Middle frontal gyrus (tissue), 1 donor: ENCODE measurements around the gene NDUFS6.

Experiments
- DNase-seq: peaks from one replicate; pipeline ENCODE4 v3.0.0-alpha.2; 2015; ENCODE audit warnings: low spot score; ENCODE audit errors: extremely low spot score

NDUFS6 gene

DNA sequence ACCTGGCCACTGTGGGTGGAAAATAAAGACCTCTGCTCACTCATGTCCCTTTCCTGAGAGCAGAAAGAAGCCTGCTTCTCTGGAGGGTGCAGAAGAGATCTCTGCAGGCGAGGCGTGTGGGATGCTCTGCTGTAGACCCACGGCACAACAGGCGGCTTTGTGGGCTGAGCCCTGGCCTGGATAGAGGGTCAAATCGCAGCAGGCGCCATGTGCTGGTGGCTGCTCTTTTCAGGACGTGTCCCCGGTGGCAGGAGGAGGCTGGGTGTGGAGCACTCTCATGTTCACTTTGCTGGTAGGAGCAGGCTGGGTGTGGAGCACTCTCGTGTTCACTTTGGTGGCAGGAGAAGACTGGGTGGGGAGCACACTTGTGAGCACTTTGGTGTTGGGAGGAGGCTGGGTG is 46.4 kb downstream of the NDUFS6 start:
- DNase-seq: no peak

DNA sequence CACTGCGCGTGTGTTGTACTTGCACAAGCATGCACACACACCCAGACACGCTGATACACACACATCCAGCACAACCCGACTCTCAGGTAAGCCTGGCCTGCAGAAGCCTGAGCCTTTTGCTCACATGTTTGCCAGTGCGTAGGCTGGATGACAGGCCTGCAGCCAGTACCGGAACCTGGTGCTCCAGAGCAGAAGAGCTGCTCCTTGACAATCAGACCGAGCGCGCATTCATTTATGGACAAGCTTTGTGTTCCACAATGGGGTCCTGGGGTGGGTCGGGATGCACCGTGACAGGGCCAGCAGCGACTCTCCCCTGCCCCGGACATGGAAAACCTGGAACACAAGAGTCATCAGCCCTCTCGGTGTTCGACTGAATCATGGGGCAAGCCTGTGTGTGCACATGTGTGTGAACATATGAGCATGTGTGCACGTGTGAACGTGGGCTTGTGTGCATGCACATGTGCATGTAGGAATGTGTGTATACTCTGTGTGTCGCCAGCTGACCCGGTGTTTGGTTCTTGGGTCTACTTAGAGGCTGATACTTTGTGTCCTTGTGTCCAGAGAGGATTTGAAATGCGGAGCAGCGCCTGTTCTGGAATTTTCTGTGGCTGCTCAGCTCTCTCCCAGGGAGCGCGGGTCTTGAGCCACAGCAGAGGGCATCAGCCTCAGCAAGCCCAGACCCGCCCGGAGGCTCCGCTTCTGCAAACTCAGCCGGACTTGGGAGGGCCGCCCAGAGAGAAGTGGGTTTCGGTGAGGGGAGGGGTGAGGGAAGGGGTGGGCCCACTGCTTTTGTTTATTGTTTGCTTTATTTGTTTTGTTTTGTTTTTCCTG is 49.3 kb downstream of the NDUFS6 start:
- no peak for DNase-seq

DNA sequence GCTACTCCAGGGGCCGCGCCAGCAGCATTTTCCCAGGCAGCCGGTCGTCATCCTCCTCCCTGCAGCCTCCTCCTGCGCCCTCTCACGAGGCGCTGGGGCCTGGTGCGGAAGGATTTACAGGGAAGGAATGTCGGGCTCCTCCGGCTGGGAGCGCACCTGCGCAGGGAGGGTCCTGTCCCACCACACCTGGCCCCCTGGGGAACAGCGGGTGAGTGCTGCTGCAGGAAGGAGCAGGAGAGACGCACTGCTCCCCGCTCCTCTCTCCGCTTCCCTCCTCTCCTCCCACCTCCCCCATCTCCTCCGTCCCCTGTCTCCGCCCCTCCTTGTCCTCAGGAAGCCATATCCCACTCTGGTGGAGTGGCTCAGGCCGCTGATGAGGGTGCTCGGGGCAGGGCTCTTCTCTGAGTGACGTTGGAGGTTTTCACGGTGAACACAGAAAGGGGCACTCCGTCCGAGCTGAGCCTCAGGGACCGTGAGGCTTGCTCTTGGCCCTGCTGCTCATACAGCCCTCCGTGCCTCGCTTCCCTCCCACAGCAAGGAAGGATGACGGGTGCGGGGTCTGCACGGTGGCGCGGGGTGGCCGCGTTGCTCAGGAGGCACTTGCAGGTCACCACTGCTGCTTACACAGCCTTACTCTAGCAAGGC is 50.2 kb downstream of the NDUFS6 start:
- no peak for DNase-seq

DNA sequence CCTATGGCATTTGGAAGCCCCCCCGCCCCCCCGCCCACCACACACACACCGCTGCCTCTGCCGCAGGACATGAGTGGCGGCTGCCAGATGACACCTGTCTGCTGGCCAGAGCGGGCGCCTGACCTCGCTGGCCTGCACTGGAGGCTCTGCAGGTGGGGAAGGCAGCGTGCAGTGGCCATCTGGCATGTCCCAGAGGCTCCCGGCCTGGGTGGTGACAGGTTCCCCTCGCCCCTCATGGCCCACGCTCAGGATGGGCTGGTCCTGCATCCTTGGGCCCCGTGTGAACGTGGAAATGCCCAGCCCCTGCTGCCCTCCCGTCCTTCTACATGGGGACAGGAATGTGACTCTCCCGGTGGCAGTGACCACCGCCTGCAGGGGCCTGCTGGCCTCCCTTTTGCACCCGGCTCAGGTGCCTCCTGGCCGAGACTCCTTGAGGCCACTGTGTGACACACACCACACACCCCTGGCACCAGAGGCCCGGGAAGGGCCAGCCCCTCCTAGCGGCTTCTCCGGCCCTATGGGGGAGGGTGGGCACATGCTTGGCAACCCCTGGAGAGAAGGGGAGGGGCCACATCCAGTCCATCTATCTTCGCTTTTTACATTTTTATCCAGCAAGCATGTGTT is 51.2 kb downstream of the NDUFS6 start:
- no peak for DNase-seq

DNA sequence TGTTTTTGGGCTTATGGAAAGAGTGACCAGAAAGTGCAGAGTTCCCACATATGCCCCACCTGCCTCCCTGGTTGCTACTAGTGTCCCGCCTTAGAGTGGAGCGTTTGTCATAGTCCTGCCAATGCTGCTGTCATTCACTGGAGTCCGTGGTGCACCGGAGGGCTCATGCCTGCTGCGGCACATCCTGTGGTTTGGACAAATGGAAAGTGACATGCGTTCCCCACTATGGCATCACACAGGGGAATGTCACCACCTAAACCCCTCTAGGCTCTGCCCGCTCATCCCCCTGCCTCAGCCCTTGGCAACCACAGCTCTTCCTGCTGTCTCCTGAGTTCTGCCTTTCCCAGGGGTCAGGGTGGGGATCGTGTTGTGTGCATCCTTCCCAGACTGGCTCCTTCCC is 52.3 kb downstream of the NDUFS6 start:
- no peak for DNase-seq

DNA sequence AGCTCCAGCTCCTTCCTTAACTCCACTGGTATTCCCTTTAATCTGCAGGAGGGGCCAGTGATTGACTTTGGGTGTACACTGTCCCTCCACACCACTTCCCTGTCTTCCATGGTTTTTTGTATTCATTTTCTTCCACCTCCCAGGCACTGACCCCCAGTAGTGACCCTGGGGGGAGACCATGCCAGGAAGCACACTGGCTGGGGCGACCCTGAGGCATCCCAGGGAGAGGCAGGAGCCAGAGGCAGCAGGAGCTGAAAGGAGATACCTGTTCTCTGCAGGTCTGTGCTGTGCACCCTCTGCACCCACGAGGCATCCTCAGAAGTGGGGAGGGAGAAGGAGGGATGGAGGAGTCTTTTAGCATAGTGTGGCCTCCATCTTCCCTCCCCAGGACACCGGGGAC is 53.9 kb downstream of the NDUFS6 start:
- no peak for DNase-seq

DNA sequence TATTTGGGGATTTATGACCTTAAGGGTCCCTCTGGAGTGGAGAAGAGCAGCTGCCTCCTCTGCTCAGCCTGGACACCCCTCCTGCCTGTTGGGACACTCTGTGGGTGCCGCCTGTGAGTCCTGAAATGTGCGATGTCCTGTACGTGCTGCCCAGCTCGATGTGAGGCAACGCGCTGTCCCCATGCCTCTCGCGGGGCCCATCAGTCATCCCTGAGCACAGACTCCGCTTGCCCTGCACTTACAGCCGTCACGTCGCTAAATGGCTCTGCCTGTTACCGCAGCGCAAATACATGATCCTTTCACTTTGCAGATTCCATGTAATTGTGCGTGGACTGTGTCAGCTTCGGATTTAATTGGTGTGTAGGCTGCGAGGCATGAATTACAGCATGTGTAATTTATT is 54.4 kb downstream of the NDUFS6 start:
- no peak for DNase-seq

DNA sequence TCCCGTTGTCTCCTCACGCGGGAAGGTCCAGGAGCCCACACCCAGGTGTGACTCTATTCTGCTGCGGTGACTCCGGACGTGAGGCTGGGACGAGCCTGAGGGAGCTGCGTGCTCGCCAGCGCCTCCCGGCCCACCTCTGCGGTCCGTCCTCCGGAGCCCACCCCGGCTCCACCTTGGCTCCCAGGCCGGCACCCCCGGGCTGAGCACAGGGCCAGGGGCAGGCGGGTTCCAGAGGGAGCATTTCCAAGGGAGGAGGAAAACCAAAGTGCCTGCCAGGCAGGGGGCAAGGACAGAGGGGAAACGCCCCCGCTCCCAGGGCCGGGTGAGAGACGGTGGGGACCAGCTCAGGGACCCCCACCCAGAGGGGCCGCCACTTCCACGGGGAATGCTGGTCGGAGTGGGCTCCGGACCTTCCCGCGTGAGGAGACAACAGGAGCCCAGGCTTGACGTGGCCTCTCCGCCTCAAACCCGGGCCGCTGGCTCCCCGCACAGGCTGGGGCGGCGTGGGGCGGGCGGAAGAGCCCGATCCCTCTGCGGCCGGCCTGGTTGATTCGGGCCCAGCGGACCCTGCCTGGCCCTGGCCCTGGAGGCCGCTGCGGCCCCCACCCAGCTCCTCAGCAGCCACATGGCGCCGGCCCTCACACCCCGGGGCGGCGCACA is 55.5 kb downstream of the NDUFS6 start:
- no peak for DNase-seq

DNA sequence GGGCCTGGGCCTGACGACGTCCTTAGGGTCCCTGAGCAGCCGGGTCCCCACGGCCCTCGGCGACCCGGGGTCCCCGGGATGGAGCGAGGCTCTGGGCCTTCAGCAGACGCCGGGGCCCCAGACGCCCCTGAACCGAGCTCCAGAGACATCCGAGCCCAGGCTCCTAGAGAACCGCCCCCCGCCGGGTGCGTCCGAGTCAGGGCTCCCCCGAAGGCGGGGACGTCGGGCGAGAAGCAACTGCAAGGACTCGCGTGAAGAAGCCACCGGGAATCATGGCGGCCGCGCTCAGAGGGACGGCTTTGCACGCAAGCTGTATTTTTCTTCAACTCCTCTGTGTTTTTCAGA is 56.0 kb downstream of the NDUFS6 start:
- DNase-seq: no peak

DNA sequence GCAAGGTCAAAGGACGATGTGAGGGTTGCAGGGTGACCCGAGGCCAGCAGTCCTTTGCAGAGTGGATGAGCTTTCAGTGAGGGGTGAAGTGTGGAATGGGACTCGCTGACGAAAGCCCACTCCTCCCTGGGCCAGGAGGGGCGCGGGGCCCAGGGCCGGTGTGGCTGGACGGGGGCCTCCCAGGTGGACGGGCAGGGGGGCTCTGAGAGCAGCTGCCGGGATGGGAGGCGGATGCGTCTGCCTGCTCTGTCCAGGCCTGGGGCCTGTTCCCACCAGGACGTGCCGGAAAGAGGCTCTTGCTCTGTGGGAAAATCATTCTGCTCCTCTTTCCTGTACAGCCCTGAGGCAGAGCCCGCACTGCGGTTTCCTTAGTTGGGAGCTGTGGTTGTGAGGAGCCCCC is 57.2 kb downstream of the NDUFS6 start:
- DNase-seq: no peak

DNA sequence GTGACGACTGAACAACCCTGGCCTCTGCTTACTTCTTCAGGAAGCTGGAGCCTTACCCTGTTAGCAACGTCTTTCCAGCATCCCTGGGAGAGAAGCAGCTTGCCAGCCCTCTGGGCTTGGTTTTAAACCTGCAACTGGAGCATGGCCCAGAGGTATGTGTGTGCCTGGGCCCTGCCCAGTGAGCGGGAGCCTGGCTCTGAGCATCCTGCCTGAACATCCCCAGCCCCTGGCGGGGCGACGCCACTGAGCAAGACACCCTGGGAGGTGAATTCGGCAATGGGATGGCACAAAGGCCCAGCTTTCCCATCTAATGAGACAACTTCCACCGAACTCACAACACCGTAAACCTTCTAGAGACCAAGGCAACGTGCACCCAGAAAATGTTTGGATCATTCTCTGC is 57.9 kb downstream of the NDUFS6 start:
- DNase-seq: no peak

DNA sequence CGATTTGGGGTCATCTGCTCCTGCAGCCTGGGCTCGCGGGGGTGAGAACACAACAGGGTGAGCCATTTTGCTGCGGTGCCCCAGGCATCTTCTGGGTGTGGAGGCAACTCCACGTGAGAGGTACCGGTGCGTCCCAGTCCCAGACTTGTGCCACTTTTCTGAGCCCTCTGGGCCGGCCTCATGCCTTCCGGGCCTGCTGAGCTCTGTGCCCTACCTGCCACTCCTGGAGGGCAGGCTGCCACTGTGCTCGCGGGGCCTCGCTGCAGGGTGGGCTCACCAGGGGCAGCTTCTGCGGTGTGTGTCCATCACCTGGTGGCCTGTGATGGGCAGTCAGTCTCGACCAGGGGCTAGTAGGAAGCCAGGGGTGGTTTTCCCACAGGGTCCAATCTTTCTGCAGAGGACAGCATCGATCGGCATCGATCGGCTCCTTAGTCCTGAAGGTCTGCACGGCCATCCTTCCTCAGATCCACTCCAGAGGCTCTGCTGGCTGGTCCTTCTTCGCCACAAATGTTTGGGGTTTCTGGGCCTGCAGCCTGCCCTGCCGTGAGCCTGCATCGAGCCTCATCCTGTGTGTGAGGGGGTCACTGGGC is 58.9 kb downstream of the NDUFS6 start:
- no peak for DNase-seq

DNA sequence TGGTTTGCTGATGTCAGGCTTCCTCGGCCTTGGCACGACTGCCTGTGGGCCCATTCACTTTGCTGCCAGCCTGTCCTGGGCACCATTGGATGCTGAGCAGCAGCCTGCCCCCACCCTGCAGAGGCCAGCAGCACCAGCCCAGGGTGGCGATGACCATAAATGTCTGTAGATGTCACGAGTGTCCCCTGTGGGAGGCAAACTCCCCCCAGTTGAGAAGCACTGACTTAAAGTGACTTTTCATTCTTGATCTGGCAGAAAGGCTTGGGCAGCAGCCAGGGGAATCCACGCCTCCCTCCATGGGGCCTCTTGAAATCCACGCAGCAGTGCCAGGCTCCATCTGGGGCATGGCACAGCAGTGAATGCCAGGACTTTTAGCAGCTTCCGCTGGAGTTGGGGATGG is 59.7 kb downstream of the NDUFS6 start:
- DNase-seq: no peak

DNA sequence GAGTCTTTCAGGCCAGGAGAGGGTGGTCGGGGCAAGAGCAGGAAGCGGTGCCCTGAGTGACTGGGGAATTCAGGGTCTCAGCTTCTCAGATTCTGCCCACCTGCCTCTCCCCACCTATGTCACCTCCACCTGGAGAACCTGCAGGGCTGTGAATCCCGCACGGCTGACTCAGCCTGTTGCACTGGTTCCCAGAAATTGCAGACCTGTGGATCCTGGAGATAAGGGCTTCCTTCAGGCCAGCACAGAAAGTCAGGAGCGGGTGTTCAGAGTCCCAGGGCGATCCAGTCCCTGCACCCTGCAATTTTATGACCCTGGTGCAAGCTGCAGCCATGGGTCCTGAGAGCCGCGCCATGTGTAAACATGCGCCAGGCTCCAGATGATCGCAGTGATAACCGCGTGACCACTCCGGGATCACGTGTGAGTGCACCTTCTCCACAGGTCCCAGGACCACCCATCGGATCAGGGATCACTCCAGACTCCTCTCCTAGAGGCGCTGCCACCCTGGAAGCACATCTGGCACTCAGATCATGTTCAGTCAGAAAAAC is 63.8 kb downstream of the NDUFS6 start:
- no peak for DNase-seq

DNA sequence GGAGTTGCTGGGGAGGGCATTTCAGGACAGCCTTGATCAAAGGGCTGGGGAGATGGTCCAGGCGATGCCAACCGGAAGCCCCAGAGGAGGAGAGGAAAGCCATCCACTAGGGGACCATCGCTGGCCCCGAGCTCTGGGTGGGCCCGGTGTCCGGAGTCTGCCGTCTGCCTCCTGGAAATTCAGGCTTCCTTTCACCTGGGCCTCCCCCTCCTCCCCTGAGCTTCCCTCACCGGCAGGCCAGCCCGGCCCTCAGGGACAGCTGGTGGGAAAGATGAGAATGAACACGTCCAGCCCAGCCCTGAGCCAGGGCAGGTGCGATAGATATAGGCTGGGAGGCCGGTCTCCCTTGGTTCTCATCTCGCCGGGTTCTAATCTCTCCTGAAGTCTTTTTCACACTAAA is 64.3 kb downstream of the NDUFS6 start:
- DNase-seq: no peak
